WTC11 (cell line): ENCODE data around the gene ATP9A.

Source experiments
- CREM ChIP-seq: sonication (generic); formaldehyde crosslinking; IDR thresholded peaks from 2 replicates; pipeline ENCODE4 v1.8.1; 2022; ENCODE audit warnings: mild to moderate bottlenecking, missing genetic modification reagents, moderate library complexity
- ERG ChIP-seq: fragments of 250-450 bp; sonication (Bioruptor Pico); IDR thresholded peaks from 2 replicates; pipeline ENCODE4 v1.8.0; 2021; ENCODE audit warnings: mild to moderate bottlenecking
- FOXK1 ChIP-seq: sonication (generic); formaldehyde crosslinking; IDR thresholded peaks from 2 replicates; pipeline ENCODE4 v1.8.0; 2022; ENCODE audit warnings: mild to moderate bottlenecking, moderate library complexity, missing genetic modification reagents
- JUN ChIP-seq: sonication (generic); formaldehyde crosslinking; IDR thresholded peaks from 2 replicates; pipeline ENCODE4 v1.8.0; 2023; ENCODE audit warnings: mild to moderate bottlenecking, missing genetic modification reagents
- MXD4 ChIP-seq: fragments of 250-450 bp; sonication (Bioruptor Pico); IDR thresholded peaks from 2 replicates; pipeline ENCODE4 v1.8.0; 2021; ENCODE audit warnings: mild to moderate bottlenecking, moderate library complexity, borderline replicate concordance
- RELA ChIP-seq: sonication (generic); formaldehyde crosslinking; IDR thresholded peaks from 2 replicates; pipeline ENCODE4 v1.8.1; 2022; ENCODE audit warnings: missing genetic modification reagents, mild to moderate bottlenecking, borderline replicate concordance
- ZBTB21 ChIP-seq: sonication (generic); formaldehyde crosslinking; IDR thresholded peaks from 2 replicates; pipeline ENCODE4 v1.8.1; 2023; ENCODE audit warnings: mild to moderate bottlenecking, missing genetic modification reagents, borderline replicate concordance
- ZBTB43 ChIP-seq: sonication (generic); formaldehyde crosslinking; IDR thresholded peaks from 2 replicates; pipeline ENCODE4 v1.8.1; 2023; ENCODE audit warnings: mild to moderate bottlenecking, missing genetic modification reagents
- ZNF416 ChIP-seq: fragments of 250-450 bp; sonication (Bioruptor Pico); IDR thresholded peaks from 2 replicates; pipeline ENCODE4 v1.9.0; 2021; ENCODE audit warnings: mild to moderate bottlenecking, inconsistent platforms
- TF ChIP-seq, protein P1 (sequence below): sonication (generic); formaldehyde crosslinking; IDR thresholded peaks from 2 replicates; pipeline ENCODE4 v1.8.0; 2022; ENCODE audit warnings: mild to moderate bottlenecking, missing genetic modification reagents
- TF ChIP-seq, protein P2 (sequence below): fragments of 200-600 bp; IDR thresholded peaks from 2 replicates; pipeline ENCODE4 v1.8.0; 2022; ENCODE audit warnings: antibody characterized with exemption
- TF ChIP-seq, protein P3 (sequence below): sonication (generic); formaldehyde crosslinking; IDR thresholded peaks from 2 replicates; pipeline ENCODE4 v1.8.0; 2022; ENCODE audit warnings: missing genetic modification reagents
- TF ChIP-seq, protein P4 (sequence below): sonication (generic); formaldehyde crosslinking; conservative IDR thresholded peaks from 2 replicates; pipeline ENCODE4 v1.8.1; 2022; ENCODE audit warnings: mild to moderate bottlenecking, missing genetic modification reagents
- TF ChIP-seq, protein P5 (sequence below): sonication (generic); formaldehyde crosslinking; IDR thresholded peaks from 2 replicates; pipeline ENCODE4 v1.8.0; 2022; ENCODE audit warnings: mild to moderate bottlenecking, missing genetic modification reagents

DNA sequence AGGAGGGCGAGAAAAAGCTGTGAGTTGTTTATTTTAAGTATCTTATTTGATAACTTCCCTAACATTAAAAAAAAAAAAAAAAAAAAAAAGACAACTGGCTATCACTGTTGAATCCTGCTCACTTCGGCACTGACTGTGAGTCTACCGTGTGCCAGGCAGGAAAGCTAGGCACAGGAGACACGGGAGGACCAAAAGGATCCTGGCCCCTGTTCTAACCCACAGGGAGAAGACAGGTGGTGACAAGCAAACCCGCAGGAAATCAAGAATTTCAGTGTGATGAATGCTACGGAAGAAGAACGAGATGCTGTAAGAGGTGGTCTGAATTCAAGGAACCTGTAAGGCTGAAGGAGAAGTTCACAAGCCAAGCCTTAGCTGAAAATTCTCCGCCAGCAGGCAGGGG is 130.9 kb downstream of the ATP9A start:
- TF ChIP-seq, protein P1, sequence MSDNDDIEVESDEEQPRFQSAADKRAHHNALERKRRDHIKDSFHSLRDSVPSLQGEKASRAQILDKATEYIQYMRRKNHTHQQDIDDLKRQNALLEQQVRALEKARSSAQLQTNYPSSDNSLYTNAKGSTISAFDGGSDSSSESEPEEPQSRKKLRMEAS (CRISPR knock-in tag): no peak
- TF ChIP-seq ZBTB43 (CRISPR knock-in tag) (no peak), ERG (CRISPR knock-in tag) (no peak), JUN (no peak), MXD4 (CRISPR knock-in tag) (no peak), ZNF416 (CRISPR knock-in tag) (no peak), FOXK1 (CRISPR knock-in tag) (no peak), ZBTB21 (no peak), CREM (CRISPR knock-in tag) (no peak), RELA (CRISPR knock-in tag) (no peak)
- TF ChIP-seq, protein P2, sequence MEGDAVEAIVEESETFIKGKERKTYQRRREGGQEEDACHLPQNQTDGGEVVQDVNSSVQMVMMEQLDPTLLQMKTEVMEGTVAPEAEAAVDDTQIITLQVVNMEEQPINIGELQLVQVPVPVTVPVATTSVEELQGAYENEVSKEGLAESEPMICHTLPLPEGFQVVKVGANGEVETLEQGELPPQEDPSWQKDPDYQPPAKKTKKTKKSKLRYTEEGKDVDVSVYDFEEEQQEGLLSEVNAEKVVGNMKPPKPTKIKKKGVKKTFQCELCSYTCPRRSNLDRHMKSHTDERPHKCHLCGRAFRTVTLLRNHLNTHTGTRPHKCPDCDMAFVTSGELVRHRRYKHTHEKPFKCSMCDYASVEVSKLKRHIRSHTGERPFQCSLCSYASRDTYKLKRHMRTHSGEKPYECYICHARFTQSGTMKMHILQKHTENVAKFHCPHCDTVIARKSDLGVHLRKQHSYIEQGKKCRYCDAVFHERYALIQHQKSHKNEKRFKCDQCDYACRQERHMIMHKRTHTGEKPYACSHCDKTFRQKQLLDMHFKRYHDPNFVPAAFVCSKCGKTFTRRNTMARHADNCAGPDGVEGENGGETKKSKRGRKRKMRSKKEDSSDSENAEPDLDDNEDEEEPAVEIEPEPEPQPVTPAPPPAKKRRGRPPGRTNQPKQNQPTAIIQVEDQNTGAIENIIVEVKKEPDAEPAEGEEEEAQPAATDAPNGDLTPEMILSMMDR: no peak
- TF ChIP-seq, protein P3, sequence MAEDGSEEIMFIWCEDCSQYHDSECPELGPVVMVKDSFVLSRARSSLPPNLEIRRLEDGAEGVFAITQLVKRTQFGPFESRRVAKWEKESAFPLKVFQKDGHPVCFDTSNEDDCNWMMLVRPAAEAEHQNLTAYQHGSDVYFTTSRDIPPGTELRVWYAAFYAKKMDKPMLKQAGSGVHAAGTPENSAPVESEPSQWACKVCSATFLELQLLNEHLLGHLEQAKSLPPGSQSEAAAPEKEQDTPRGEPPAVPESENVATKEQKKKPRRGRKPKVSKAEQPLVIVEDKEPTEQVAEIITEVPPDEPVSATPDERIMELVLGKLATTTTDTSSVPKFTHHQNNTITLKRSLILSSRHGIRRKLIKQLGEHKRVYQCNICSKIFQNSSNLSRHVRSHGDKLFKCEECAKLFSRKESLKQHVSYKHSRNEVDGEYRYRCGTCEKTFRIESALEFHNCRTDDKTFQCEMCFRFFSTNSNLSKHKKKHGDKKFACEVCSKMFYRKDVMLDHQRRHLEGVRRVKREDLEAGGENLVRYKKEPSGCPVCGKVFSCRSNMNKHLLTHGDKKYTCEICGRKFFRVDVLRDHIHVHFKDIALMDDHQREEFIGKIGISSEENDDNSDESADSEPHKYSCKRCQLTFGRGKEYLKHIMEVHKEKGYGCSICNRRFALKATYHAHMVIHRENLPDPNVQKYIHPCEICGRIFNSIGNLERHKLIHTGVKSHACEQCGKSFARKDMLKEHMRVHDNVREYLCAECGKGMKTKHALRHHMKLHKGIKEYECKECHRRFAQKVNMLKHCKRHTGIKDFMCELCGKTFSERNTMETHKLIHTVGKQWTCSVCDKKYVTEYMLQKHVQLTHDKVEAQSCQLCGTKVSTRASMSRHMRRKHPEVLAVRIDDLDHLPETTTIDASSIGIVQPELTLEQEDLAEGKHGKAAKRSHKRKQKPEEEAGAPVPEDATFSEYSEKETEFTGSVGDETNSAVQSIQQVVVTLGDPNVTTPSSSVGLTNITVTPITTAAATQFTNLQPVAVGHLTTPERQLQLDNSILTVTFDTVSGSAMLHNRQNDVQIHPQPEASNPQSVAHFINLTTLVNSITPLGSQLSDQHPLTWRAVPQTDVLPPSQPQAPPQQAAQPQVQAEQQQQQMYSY: no peak
- TF ChIP-seq, protein P4, sequence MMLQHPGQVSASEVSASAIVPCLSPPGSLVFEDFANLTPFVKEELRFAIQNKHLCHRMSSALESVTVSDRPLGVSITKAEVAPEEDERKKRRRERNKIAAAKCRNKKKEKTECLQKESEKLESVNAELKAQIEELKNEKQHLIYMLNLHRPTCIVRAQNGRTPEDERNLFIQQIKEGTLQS (CRISPR knock-in tag): no peak
- TF ChIP-seq, protein P5, sequence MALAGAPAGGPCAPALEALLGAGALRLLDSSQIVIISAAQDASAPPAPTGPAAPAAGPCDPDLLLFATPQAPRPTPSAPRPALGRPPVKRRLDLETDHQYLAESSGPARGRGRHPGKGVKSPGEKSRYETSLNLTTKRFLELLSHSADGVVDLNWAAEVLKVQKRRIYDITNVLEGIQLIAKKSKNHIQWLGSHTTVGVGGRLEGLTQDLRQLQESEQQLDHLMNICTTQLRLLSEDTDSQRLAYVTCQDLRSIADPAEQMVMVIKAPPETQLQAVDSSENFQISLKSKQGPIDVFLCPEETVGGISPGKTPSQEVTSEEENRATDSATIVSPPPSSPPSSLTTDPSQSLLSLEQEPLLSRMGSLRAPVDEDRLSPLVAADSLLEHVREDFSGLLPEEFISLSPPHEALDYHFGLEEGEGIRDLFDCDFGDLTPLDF (CRISPR knock-in tag): no peak
